Colonic mucosa (tissue), 4 donors: Measurements from ENCODE around the gene CDC25C. TPM values are rescaled to one million over a fixed set of nuclear protein-coding genes. Genes with fewer than 3 reads are reported as not detected.

Source experiments
- DNase-seq: peaks from one replicate; pipeline ENCODE4 v3.0.0-alpha.2; 2020
- H3K27ac ChIP-seq: fragments of 200-600 bp; one replicate; pipeline ENCODE4 v1.8.0; 2021
- H3K27me3 ChIP-seq: fragments of 200-600 bp; one replicate; pipeline ENCODE4 v1.8.0; 2021
- H3K36me3 ChIP-seq: fragments of 200-600 bp; one replicate; pipeline ENCODE4 v1.8.0; 2021
- H3K4me1 ChIP-seq: fragments of 200-600 bp; one replicate; pipeline ENCODE4 v1.8.0; 2021; ENCODE audit warnings: mild to moderate bottlenecking
- H3K4me3 ChIP-seq: fragments of 200-600 bp; one replicate; pipeline ENCODE4 v1.8.0; 2021
- H3K9ac ChIP-seq, 2 donors: one replicate each; pipeline ENCODE4 v1.7.0; 2013; ENCODE audit warnings: control low read depth in 2 of 2, low read depth in 2 of 2, low read length in 2 of 2
- H3K9me3 ChIP-seq: fragments of 200-600 bp; one replicate; pipeline ENCODE4 v1.8.0; 2021
- intact Hi-C: fragments of 100-400 bp; cut with DNase I; formaldehyde crosslinking; loops from one replicate; pipeline ENCODE4 v1.14.1; 2022
- total RNA-seq, 2 donors: library from RNA; stranded (reverse); fragmentation: NEBNext Ultra II Directional in 1 of 2; extraction: Animal tissue kit (Norgen Biotek cat#: 25700) in 1 of 2; gene quantifications; one replicate each; pipeline ENCODE4 v1.2.1, GENCODE V29; 2021
- TF ChIP-seq, protein P1 (sequence below): fragments of 200-600 bp; IDR thresholded peaks from one replicate; pipeline ENCODE4 v1.8.0; 2022; ENCODE audit warnings: antibody characterized with exemption, mild to moderate bottlenecking
- donor health status: healthy.
- donor health status: DM: no; HTN: no; CAD: no.
- donor health status: DM: no; HTN: no; CAD: no.

The CDC25C gene
- total RNA-seq, 2 donors from 2014 or later: 4.3 to 10.2 TPM

DNA sequence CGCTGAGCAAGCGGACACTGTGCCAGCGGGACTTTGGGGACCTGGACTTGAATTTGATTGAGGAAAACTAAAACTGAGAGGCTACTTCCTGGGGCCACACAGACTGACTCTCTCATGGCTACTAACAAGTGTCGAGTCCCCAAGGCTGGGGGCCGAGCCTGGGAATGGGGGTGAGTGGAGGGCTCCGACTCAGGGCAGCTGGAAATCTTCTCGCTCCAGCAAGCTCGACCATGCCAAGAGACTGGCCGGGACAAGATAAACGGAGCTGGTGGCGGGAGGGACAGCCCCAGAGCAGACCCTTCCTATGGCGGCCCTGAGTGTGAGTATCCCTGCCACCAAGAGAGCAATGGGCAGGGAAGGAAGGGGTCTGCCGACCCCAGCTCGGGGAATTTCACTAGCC, 15.3 kb upstream of the CDC25C start:
- Histone ChIP-seq H3K4me1 (no peaks in the 10 kb centered on the region), H3K27ac (no peak overlapping the region), H3K27me3 (no peaks in the 10 kb centered on the region), H3K9me3 (no peaks in the 10 kb centered on the region), H3K36me3 (peaks cover 10% of the 10 kb centered on the region), H3K4me3 (no peak overlapping the region), H3K9ac (no peak overlapping the region)
- no peak for DNase-seq
- TF ChIP-seq, protein P1, sequence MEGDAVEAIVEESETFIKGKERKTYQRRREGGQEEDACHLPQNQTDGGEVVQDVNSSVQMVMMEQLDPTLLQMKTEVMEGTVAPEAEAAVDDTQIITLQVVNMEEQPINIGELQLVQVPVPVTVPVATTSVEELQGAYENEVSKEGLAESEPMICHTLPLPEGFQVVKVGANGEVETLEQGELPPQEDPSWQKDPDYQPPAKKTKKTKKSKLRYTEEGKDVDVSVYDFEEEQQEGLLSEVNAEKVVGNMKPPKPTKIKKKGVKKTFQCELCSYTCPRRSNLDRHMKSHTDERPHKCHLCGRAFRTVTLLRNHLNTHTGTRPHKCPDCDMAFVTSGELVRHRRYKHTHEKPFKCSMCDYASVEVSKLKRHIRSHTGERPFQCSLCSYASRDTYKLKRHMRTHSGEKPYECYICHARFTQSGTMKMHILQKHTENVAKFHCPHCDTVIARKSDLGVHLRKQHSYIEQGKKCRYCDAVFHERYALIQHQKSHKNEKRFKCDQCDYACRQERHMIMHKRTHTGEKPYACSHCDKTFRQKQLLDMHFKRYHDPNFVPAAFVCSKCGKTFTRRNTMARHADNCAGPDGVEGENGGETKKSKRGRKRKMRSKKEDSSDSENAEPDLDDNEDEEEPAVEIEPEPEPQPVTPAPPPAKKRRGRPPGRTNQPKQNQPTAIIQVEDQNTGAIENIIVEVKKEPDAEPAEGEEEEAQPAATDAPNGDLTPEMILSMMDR: no peak
- intact Hi-C loops: no loop called here

DNA sequence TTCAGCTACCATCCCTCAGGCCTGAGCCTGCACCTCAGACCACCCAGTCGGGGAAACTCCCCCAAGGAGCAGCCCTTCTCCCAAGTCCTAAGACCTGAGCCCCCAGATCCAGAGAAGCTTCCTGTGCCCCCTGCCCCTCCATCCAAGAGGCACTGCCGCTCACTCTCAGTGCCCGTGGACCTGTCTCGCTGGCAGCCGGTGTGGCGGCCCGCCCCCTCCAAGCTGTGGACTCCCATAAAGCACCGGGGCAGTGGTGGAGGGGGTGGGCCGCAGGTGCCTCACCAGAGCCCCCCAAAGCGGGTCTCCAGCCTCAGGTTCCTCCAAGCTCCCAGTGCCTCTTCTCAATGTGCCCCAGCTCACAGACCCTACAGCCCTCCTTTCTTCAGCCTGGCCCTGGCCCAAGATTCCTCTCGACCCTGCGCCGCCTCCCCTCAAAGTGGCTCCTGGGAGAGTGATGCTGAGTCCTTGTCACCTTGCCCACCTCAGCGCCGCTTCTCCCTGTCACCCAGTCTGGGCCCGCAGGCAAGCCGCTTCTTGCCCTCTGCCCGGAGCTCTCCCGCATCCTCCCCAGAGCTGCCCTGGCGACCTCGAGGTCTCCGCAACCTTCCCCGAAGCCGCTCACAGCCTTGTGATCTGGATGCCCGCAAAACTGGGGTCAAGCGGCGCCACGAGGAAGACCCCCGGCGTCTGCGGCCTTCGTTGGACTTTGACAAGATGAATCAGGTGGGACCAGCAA, 13.5 kb upstream of the CDC25C start:
- no peak for DNase-seq
- TF ChIP-seq, protein P1: no peak

DNA sequence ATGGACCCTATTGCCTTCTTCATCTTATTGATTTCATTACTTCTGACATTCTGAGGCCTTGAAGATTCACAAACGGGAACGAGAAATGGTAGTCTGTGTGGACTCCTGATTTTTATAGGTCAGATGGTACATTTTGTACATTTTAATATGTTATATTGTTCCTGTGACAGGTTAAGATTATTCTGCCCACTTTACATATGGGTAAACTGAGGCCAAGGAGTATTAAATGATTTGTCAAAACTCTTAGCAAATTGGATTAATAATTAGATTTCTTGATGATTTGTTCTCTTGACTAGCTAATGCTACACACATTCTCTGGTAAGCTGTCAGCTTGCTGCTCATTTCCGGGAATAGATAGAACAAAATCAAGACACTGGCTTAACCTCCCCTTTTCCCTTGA, 8.4 kb upstream of the CDC25C start:
- TF ChIP-seq, protein P1: no peak
- Histone ChIP-seq H3K27ac (no peak overlapping the region), H3K36me3 (peaks cover 4% of the 10 kb centered on the region), H3K27me3 (no peaks in the 10 kb centered on the region), H3K9me3 (no peaks in the 10 kb centered on the region), H3K9ac (peak overlapping the region in 1 of 2 donors; percentile 89), H3K4me3 (no peak overlapping the region), H3K4me1 (peaks cover 7% of the 10 kb centered on the region)
- intact Hi-C loops: no loop called here
- DNase-seq: no peak

More for the DNA sequence above, 13.5 kb upstream of the CDC25C start:
- intact Hi-C loops: no loop called here
- Histone ChIP-seq H3K4me1 (peaks cover 2% of the 10 kb centered on the region), H3K9me3 (no peaks in the 10 kb centered on the region), H3K27me3 (no peaks in the 10 kb centered on the region), H3K36me3 (peaks cover 10% of the 10 kb centered on the region), H3K9ac (no peak overlapping the region), H3K4me3 (no peak overlapping the region), H3K27ac (no peak overlapping the region)

DNA sequence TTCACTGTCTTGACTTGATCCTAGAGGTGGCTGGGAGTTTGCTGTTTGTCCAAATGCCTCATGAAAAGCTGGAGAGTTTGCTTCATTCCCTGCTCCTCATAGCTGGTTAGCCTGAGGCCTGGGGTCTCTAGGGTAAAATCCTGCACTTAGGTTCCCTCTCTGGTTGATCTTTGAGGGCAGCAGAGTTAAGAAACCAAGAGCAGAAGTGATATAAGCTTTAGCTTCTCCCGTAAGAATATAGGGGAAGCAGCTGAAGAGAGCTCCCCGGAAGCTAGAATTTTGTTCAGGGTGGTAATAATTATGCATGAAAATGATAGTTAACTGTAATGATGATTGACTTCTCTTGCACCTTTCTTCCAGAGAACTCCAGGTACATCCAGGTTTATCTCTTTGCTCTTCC, 7.9 kb upstream of the CDC25C start:
- intact Hi-C loops: no loop called here
- H3K4me3 ChIP-seq: peak overlapping the region; percentile 88

DNA sequence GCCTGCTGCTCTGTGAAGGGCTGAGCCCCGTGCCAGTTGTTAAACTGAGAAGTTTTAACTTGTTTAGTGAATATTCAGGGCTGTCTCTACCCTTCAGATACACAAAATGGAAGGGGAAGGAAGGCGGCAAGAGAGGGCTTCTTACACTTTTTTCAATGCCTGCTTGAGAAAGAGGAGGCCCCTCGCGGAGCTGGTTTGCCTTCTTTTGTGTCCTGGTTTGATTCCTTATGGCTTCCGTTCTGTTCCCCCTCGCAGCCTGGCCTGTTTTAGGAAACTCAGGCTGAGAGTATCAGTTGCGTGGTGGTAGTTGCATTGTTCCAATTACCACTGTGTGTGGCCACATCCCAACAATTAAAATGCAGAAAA, 7.5 kb upstream of the CDC25C start:
- Histone ChIP-seq H3K27me3 (no peaks in the 10 kb centered on the region), H3K27ac (peak overlapping the region; percentile 80), H3K4me1 (peaks cover 7% of the 10 kb centered on the region), H3K36me3 (no peaks in the 10 kb centered on the region), H3K9me3 (no peaks in the 10 kb centered on the region), H3K4me3 (peak overlapping the region; percentile 88), H3K9ac (peak overlapping the region; percentile 60 to 89)
- intact Hi-C loops: no loop called here
- DNase-seq: no peak
- TF ChIP-seq, protein P1: no peak

More for the DNA sequence above, 7.9 kb upstream of the CDC25C start:
- H3K9me3 ChIP-seq: no peaks in the 10 kb centered on the region
- H3K27me3 ChIP-seq: no peaks in the 10 kb centered on the region
- TF ChIP-seq, protein P1: no peak
- no peak for DNase-seq
- peak overlapping the region; percentile 11 for H3K27ac ChIP-seq
- H3K36me3 ChIP-seq: no peaks in the 10 kb centered on the region
- H3K9ac ChIP-seq: peak overlapping the region; percentile 60 to 89
- peaks cover 7% of the 10 kb centered on the region for H3K4me1 ChIP-seq
